Measurements from ENCODE around the gene LRRIQ4.

The LRRIQ4 gene

GRCh38 chr3:169879013-169879557 is 66.4 kb downstream of the LRRIQ4 start:
- peak in 1 of 2 donors; percentile 7 for DNase-seq (ENCODE audit: low read depth in 2 of 2)
- TF ChIP-seq CTCF (IDR thresholded peaks at IDR 0.05; ENCODE audit: low read depth, low read length) = no peak

GRCh38 chr3:169879845-169880575 is 67.3 kb downstream of the LRRIQ4 start:
- no peak overlapping the region for H3K4me3 ChIP-seq (replicated peaks in 1 of 2; ENCODE audit: low read depth in 2 of 2, low read length in 2 of 2)
- no peak for DNase-seq (ENCODE audit: low read depth in 2 of 2)
- no peak for TF ChIP-seq CTCF (IDR thresholded peaks at IDR 0.05; ENCODE audit: low read depth, low read length)

More at GRCh38 chr3:169879013-169879557, 66.4 kb downstream of the LRRIQ4 start:
- H3K4me3 ChIP-seq (replicated peaks in 1 of 2; ENCODE audit: low read depth in 2 of 2, low read length in 2 of 2) = no peak overlapping the region

GRCh38 chr3:169880576-169881250 is 68.0 kb downstream of the LRRIQ4 start:
- no peak for DNase-seq (ENCODE audit: low read depth in 2 of 2)
- TF ChIP-seq CTCF (IDR thresholded peaks at IDR 0.05; ENCODE audit: low read depth, low read length) = no peak
- no peak overlapping the region for H3K4me3 ChIP-seq (replicated peaks in 1 of 2; ENCODE audit: low read depth in 2 of 2, low read length in 2 of 2)

DNA sequence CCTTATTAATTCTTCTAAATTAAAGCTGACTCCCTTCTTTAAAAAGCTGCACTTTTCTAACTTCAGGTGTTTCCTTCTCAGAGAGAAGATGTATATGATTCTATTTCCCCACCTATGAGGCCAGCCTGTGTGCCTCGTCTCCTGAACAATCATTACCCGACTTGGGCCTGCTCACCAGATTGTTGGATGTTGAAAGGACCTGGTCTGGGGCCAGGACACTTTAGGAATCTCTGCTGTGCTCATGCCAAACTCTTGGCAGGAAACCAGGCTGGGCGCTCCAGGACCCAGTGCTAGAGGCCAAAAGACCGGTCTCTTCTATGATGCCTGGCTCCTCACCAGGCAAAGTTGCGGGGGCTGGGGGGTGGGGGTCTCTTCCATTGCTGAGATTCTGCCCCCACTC is 74.0 kb downstream of the LRRIQ4 start:
- DNase-seq (ENCODE audit: low read depth in 2 of 2) = peak; percentile 54 to 88
- no peak for TF ChIP-seq CTCF (IDR thresholded peaks at IDR 0.05; ENCODE audit: low read depth, low read length)
- no peak overlapping the region for H3K4me3 ChIP-seq (replicated peaks in 1 of 2; ENCODE audit: low read depth in 2 of 2, low read length in 2 of 2)

Data from cardiac fibroblast (primary cell).